AG04449 (cell line): ENCODE measurements around the gene CYSRT1.

Experiments used
- CTCF ChIA-PET: fragments of 350-600 bp; formaldehyde crosslinking; extraction: SDS; loops from one replicate; lab custom pipeline; 2021; ENCODE audit warnings: antibody characterized with exemption; lab: Yijun Ruan, JAX
- POLR2A ChIA-PET: fragments of 400-600, 350-600 bp; formaldehyde crosslinking; extraction: SDS; loops from one replicate; lab custom pipeline; 2020; ENCODE audit warnings: antibody characterized with exemption, inconsistent platforms; lab: Yijun Ruan, JAX
- DNase-seq: peaks from one replicate; pipeline ENCODE4 v3.0.0-alpha.2; 2010; ENCODE audit warnings: low read depth, low spot score
- H3K4me3 ChIP-seq: 2 replicates; pipeline ENCODE4 v1.5.1; 2011; ENCODE audit warnings: low read depth, mild to moderate bottlenecking, control low read depth, low read length
- CTCF ChIP-seq: IDR thresholded peaks from one replicate; pipeline ENCODE4 v1.5.1; 2011; ENCODE audit warnings: mild to moderate bottlenecking, moderate library complexity, low read length, control low read depth, inconsistent platforms; ENCODE audit not compliant: insufficient read depth; ENCODE audit errors: missing control alignments

Gene CYSRT1

DNA sequence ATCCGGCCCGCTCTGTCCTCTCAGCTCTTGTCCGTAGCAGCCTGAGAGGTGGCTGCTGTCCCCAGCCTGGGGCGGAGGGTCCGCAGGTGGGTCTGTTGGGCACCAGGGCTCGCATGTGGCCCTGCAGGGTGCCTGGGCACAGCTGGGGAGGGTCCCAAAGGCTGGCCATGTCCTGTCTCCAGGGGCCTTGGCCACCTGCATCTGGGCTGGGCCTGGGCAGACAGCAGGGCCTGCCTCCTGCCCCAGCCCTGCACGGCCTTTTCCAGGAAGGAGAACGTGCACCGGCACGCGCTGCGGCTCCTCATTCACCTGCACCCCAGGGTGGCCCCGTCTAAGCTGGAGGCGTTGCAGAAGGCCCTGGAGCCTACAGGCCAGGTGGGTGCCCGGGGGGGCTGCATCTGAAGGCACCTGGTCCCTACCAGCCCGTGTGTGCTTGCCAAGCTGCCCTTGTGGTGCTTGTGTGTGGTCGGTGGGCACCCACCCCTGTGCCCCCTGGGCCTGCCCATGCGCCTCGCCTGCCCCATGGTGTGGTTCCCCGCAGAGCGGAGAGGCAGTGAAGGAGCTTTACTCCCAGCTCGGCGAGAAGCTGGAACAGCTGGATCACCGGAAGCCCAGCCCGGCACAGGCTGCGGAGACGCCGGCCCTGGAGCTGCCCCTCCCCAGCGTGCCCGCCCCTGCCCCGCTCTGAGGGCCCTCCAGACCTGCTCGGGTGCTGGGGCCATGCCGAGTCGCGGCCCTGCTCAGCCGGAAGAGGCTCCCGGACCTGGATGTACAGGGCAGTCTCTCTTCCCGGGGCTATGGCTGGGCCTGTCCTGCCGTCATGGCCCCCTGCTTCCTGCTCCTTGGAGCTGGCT is 47.5 kb downstream of the CYSRT1 start:
- no peak for DNase-seq
- no peak for TF ChIP-seq CTCF
- ChIA-PET CTCF (interaction anchor here (2.2 kb wide), 1 partner anchor 35 kb away, joined by 5 read pairs; no protein-coding TSS in a partner anchor), POLR2A (interaction anchor here (0.8 kb wide), 1 partner anchor 32 kb away, joined by 3 read pairs; no protein-coding TSS in a partner anchor)
- no peak overlapping the region for H3K4me3 ChIP-seq

DNA sequence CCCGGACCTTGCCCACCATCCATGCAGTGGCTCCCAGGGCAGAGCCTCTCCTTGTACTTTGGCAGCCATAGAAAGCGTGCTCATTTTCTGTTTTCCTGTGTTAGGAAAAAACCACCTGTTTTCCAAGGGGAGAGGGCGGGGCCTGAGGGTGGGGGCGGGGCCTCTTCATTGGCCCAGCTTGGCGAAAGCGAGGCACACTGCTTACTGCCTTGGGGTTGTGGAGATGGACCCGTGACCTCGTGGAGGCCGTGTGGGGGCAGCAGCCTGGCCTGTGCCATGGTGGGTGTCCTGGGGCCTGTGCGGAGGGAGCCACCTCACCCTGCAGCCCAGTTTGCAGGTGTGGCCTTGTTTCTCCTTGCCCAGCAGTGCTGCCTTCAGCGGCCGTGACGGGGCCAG is 48.1 kb downstream of the CYSRT1 start:
- TF ChIP-seq CTCF = no peak
- ChIA-PET POLR2A (interaction anchor here (0.8 kb wide), 1 partner anchor 32 kb away, joined by 3 read pairs; no protein-coding TSS in a partner anchor), CTCF (interaction anchor here (1.0 to 2.2 kb wide), 3 partner anchors 8 to 46 kb away, joined by 3 to 5 read pairs (median 3); partner anchors contain the start of gene RNF224)
- no peak overlapping the region for H3K4me3 ChIP-seq
- no peak for DNase-seq

DNA sequence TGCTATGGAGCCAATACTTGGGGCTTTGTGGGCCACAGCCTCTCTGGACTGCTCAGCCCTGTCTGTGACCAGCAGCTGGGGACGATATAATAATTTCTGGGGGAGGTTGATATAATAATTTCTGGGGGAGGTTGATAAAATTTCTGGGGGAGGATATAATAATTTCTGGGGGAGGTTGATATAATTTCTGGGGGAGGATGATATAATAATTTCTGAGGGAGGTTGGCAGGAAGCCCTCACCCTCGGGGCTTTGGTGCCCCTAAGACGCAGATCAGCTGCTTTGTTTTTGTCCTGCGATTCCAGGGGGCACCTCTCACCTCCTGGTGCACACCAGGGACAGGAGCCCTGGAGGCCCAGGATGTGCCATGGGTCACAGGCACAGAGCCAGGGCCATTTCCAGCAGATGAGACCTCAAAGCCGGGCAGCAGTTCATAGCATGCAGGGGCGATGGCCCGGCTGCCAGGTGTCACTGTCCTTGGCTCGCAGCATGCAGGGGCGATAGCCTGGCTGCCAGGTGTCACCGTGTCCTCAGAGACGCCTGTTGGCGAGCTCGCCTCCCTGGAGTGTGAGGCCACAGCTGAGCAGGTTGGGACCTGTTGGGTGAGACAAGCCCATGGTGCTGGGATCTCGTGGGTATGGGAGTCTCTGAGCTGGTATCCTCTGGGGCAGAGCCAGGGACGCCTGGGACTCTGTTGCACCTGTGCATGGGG is 48.8 kb downstream of the CYSRT1 start:
- TF ChIP-seq CTCF = no peak
- no peak for DNase-seq
- POLR2A ChIA-PET = interaction anchor here (1.2 to 1.4 kb wide), 2 partner anchors 9 to 33 kb away, joined by 3 to 4 read pairs; partner anchors contain the start of gene TUBB4B
- CTCF ChIA-PET = interaction anchor here (0.8 to 2.2 kb wide), 4 partner anchors 9 to 47 kb away, joined by 3 to 5 read pairs (median 3); partner anchors contain the start of gene RNF224
- no peak overlapping the region for H3K4me3 ChIP-seq

GRCh38 chr9:137275203-137275587 is 50.2 kb downstream of the CYSRT1 start:
- no peak for TF ChIP-seq CTCF
- no peak overlapping the region for H3K4me3 ChIP-seq
- no peak for DNase-seq
- POLR2A ChIA-PET = interaction anchor here (1.4 kb wide), 1 partner anchor 10 kb away, joined by 3 read pairs; no protein-coding TSS in a partner anchor
- CTCF ChIA-PET = no interaction called here
